GM19351 (cell line): ENCODE measurements around the gene NRIP3.
"Not testable (repeated sequence)": the region's sequence is repeated elsewhere in the genome, so short reads cannot be mapped to it uniquely, and the experiment has no call there.

Experiments used
- ATAC-seq: cut with Tn5 transposase; IDR thresholded peaks from one replicate; pipeline ENCODE4 v1.9.1; 2021; ENCODE audit warnings: mild to moderate bottlenecking, moderate library complexity; ENCODE audit not compliant: unreplicated experiment

NRIP3 gene

GRCh38 chr11:9016916-9017642 lies 13.3 kb upstream of the NRIP3 start:
- ATAC-seq = no peak

- peak; percentile 72 for ATAC-seq
Observed at GRCh38 chr11:9015677-9016076, 11.9 kb upstream of the NRIP3 start.

- ATAC-seq = no peak
Observed at GRCh38 chr11:9014826-9015225, 11.0 kb upstream of the NRIP3 start.

GRCh38 chr11:9013373-9013772 lies 9.6 kb upstream of the NRIP3 start:
- ATAC-seq = no peak

GRCh38 chr11:9009538-9009937 lies 5.7 kb upstream of the NRIP3 start:
- not testable (repeated sequence) for ATAC-seq

DNA sequence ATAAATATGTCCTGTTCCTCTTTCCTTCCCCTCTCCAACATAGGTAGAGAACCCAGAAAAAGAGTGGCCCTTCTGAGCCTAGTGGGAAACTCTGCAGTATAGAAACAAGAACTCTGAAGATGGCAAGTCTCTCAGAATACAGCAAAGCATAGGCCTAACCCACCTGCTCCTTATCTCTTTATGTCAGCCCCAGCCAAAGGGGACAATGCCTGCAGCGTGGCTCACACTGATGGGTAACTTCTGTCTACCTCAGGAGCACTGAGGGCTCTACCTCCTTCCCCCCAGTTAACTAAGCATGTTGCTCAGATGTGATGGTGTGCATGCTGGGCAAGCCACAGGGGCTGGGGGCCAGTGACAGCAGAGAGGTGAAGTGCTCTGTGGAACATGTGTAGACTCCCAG lies 4.9 kb upstream of the NRIP3 start:
- ATAC-seq = no peak

DNA sequence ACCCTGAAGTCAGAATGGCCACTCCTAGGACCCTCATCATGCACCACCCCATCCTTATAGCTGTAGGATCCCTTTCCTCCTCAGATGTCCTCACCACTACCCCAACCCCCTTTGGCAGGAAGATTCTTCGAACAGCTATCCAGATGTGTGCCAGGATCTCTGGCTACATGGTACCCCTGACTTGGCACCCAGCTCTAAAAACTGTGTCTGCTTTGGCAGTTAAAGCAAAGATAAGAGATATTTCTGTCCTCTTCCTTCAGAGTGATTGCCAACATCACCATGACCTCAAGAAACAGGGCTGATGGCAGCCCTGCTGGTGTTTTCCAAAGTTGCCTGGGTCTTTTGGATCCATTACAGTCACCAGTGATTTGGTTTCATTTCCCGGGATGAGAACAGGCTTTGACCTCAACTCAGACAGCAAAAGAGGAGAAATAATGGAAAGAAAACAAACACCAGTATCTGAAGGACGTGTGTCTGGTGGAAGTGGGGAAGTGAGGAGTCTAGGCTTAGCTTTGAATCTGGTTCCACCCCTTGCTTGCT lies 4.3 kb upstream of the NRIP3 start:
- ATAC-seq = no peak

DNA sequence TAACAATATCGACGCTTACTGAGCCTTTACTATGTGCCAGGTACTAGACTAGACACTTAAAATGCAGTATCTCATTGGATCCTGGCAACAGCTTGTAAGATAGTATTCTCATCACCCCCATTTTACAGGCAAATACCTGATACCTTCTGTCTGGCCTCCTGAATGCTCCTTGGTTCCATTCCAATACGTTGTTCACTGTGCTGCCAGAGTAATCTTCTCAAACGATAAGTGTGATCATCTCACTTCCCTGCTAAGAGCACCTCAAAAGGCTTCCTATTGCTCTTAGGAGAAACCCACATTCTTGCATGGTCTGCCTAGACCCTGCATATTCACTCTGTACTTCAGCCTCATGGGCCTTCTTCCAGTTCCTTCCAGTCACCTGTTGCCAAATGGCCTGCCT lies 1.3 kb upstream of the NRIP3 start:
- no peak for ATAC-seq

GRCh38 chr11:9004183-9004926 lies 554 bp upstream of the NRIP3 start:
- peak; percentile 11 for ATAC-seq

DNA sequence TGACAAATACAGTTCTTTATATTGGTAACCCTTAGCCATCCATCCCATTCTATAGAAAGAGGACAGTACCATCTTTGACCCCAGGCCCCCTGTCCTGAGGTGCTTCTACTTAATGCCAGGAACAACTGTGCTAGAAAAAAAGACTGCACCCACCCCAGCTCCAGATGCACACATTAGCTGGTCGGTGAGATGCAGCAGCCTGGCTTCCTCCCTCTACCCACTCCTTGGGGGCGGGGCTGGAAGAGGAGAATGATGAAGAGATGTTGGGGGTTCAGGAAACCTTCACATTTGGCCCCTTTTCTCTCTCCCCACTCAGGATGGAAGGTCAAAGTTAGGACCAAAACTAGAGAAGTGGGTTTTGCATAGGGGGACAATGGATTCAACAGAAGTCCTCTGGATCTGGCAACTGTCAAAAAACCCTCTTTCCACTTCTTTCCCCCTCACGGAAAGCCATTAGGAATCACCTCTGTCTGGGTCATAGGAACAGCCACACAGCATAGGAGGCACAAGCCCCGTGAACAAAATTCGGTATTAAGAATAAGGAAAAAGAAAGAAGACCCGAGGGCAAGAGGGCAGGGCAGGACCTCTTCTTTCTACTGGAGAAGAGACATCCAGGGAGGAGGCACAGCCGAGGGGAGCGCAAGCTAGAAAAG lies 755 bp downstream of the NRIP3 start:
- ATAC-seq = no peak

DNA sequence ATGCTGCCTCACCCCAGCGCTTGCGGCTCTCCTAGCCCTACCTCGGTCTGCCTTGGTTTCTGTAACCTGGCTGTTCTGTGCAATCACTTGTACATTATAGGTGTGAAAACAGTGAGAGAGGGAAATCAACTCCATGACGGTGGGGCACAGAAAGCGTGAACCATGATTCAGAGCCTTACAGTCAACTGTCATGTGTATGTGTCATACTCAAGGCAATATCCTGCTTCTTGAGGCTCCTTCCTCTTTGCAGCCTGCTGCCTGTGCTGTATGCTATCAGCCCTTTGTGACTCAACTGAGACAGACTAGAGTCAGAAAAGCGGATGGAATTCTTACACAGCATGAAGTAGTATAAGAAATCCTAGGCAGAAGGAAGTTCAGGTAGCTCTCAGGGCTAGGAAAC lies 2.1 kb downstream of the NRIP3 start:
- ATAC-seq = no peak

GRCh38 chr11:8998017-8998416 lies 5.8 kb downstream of the NRIP3 start:
- ATAC-seq = no peak

GRCh38 chr11:8997451-8997850 lies 6.3 kb downstream of the NRIP3 start:
- ATAC-seq = no peak

GRCh38 chr11:8989453-8989852 lies 14.3 kb downstream of the NRIP3 start:
- no peak for ATAC-seq

DNA sequence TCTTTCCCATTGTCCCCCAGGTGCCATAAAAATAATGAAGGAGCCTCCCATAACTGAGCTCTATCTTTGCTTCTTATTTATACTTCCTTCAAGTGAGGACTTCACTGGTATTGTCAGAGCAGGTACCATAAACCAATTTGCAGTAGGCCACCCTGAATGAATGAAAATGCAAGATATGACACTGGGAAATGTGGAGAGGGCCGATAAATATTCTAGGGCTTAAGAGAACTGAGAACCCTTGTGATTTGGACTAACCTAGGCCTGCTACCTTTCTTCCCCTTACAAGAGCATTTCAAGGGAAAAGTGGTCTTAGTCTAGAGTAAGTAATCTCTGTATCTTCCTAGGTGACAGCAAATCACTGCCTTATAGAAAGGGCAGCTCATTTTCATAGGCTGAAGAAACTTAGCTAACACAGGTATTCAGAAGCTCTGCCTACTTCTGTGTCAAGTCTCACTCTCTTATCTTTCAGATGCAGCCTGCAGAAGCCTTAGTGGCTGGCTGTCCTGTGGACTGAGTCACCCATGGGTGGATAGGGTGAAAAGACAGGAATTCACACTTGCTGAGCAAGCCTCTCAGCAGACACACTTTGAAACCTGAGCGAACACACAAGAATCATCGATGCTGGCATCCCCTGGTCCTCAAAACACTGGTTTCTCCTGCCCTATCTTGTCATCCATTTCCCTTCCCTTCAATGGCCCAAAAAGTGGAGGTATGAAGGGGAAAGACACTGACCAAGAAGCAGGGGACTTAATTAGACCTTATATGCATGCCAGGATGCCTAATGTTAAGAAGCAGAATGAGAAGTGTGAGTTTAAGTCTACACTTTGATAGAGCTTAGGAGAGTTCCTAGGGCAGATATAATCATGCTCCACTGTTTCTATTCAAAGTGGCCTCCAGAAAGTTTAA lies 15.2 kb downstream of the NRIP3 start:
- no peak for ATAC-seq

- no peak for ATAC-seq
Observed at GRCh38 chr11:8987446-8987845, 16.4 kb downstream of the NRIP3 start.

DNA sequence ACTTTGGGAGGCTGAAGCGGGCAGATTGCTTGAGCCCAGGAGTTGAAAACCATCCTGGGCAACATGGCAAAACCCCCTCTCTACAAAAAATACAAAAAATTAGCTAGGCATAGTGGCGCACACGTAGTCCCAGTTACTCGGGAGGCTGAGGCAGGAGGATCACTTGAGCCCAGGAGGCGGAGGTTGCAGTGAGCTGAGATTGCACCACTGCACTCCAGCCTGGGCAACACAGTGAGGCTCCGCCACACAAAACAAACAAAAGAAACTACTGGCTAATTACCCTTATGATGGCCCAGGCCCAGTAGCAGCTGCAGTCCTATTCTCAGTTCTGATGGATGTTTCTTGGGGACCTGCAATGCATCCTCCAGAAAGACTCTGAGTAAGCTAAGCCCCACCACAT lies 17.0 kb downstream of the NRIP3 start:
- not testable (repeated sequence) for ATAC-seq

DNA sequence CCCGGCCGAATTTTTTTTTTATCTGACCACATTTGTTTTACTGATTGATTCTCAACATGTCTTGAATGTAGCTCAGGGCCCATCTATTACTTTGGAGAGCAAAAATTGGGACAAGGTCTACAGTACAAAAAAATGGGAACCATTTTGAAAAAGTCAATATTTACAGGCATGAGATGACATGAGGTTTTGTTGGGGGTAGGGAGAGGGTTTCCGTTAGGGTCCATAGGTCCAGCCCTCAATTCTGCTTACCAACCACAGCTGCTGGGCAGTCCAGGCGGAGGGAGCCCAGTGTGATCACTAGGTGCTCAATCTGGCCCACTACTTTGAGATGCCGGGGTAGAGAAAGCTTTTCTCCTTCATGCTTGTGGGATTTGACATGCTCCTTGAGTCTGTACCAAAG lies 18.3 kb downstream of the NRIP3 start:
- ATAC-seq = no peak

DNA sequence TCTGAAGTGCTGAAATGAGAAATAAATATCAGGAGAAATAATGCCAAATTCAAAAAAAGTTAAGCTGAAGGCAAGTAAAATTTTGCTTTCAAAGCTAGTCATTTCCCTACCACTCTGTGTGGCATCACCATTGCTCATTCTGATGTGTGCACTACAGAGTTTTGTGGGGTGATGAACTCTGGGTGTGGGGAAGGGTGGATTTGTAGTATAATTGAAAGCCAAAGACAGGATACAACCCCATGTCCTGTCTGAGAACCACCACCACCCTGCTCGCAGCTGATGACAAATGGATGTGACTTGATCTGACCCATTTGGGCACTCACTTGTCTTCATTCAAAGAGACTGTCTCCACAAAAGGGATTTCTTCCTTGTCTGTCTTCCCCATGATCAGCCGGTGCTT lies 20.2 kb downstream of the NRIP3 start:
- ATAC-seq = no peak

DNA sequence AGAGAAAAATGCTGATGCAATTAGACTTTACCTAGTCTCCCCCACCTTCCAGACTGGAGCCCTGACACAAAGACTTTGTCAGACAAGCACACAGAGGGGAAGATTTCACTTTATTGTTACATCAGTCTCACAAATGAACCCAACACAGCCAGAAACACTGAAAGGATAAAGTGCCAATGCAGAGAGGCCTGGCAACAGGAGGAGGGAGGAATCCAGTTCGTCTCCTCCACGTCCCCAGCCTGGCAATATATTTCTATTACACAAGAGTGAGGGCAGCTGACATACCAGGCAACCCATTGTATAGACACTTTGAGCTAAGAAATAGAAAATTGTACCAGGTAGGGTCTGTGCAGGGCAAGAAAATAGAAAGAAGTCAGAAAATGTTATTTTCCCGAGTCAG lies 23.3 kb downstream of the NRIP3 start:
- no peak for ATAC-seq

DNA sequence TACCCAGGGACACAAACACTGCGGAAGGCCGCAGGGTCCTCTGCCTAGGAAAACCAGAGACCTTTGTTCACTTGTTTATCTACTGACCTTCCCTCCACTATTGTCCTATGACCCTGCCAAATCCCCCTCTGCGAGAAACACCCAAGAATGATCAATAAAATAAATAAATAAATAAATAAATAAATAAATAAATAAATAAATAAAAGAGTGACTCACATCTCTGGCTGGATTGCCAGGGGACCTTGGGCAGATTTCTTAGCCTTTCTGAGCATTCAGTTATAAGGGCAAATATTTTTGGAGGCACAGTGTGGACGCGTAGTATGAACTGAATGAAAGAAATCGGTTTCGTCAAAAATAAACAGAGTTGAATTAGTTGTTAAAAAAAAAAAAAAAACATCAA lies 24.4 kb downstream of the NRIP3 start:
- ATAC-seq = not testable (repeated sequence)
